Ishikawa (cell line): Measurements from ENCODE around the gene FSHR.

ENCODE experiments used
- CEBPB ChIP-seq: IDR thresholded peaks from 2 replicates; pipeline ENCODE4 v1.6.1; 2012
- CREB1 ChIP-seq: IDR thresholded peaks from 2 replicates; pipeline ENCODE4 v1.6.1; 2012; ENCODE audit warnings: low read depth
- EGR1 ChIP-seq: IDR thresholded peaks from 2 replicates; pipeline ENCODE4 v1.6.1; 2012
- EP300 ChIP-seq: IDR thresholded peaks from 2 replicates; pipeline ENCODE4 v1.6.1; 2012; ENCODE audit warnings: borderline replicate concordance
- FOXM1 ChIP-seq: IDR thresholded peaks from 2 replicates; pipeline ENCODE4 v1.6.1; 2012; ENCODE audit warnings: low read depth, borderline replicate concordance
- MAX ChIP-seq: IDR thresholded peaks from 2 replicates; pipeline ENCODE4 v1.6.1; 2012
- NFIC ChIP-seq: IDR thresholded peaks from 2 replicates; pipeline ENCODE4 v1.6.1; 2012
- RAD21 ChIP-seq: IDR thresholded peaks from 2 replicates; pipeline ENCODE4 v1.6.1; 2012; ENCODE audit warnings: low read depth
- REST ChIP-seq: IDR thresholded peaks from 2 replicates; pipeline ENCODE4 v1.6.1; 2012; ENCODE audit warnings: low read depth, mild to moderate bottlenecking
- TAF1 ChIP-seq: IDR thresholded peaks from 2 replicates; pipeline ENCODE4 v1.6.1; 2012; ENCODE audit warnings: low read depth, mild to moderate bottlenecking
- TCF12 ChIP-seq: IDR thresholded peaks from 2 replicates; pipeline ENCODE4 v1.6.1; 2012; ENCODE audit warnings: low read depth
- TEAD4 ChIP-seq: IDR thresholded peaks from 2 replicates; pipeline ENCODE4 v1.6.1; 2012
- USF1 ChIP-seq: IDR thresholded peaks from 2 replicates; pipeline ENCODE4 v1.6.1; 2012
- YY1 ChIP-seq: IDR thresholded peaks from 2 replicates; pipeline ENCODE4 v1.6.1; 2012; ENCODE audit warnings: low read depth
- ZBTB7A ChIP-seq: IDR thresholded peaks from 2 replicates; pipeline ENCODE4 v1.6.1; 2012; ENCODE audit warnings: low read depth

Gene FSHR

DNA sequence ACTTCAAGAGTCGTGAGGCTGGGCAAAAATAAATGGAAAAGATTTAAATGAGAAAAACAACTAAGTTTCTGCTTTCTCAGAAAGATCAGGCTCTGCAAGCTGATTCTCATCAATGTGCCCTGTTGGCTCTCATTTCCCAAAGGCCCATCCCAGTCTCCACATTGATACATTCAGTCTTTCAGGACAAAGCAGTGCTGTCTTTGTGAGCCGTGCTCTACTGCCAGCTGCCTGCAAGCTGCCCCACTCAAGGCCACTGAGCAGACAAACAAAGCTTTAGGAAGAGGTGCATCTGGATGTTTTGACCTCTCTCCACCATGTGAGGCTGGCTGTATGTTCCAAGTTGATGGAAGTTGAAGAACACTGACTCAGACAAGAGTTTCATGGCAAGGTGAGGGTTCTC, 48.8 kb downstream of the FSHR start:
- TF ChIP-seq TAF1 (no peak), TCF12 (no peak), FOXM1 (no peak), REST (no peak), NFIC (no peak), ZBTB7A (no peak), TEAD4 (no peak), USF1 (no peak), MAX (no peak), YY1 (no peak), RAD21 (no peak), EGR1 (no peak)

GRCh38 chr2:49102146-49102545, 52.2 kb downstream of the FSHR start:
- no peak for TF ChIP-seq TEAD4
- no peak for TF ChIP-seq TCF12
- TF ChIP-seq FOXM1: no peak
- no peak for TF ChIP-seq TAF1
- no peak for TF ChIP-seq EGR1
- TF ChIP-seq CEBPB: no peak
- no peak for TF ChIP-seq NFIC
- TF ChIP-seq ZBTB7A: no peak
- TF ChIP-seq MAX: no peak
- no peak for TF ChIP-seq USF1

DNA sequence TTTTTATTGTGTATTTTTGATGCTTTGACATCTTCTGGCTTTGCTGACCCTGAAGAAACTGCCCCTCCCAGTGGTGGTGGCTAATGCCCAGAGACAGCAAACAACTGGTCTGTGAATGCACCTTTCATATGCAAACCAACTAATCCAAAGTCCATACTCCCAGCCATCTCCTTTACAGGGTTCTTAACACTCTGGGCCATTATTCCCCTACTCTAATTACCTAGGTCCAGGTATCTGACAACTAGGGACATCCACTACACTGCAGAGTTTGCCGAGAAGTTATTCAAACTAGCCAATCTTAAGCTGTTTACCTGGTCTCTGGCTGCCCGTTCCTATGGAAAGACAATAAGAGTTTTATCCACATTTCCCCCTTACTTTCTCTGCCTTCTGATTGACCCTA, 73.6 kb downstream of the FSHR start:
- no peak for TF ChIP-seq TEAD4
- TF ChIP-seq RAD21: no peak
- no peak for TF ChIP-seq USF1
- TF ChIP-seq ZBTB7A: no peak
- no peak for TF ChIP-seq TAF1
- TF ChIP-seq EP300: no peak
- no peak for TF ChIP-seq EGR1
- TF ChIP-seq TCF12: no peak
- no peak for TF ChIP-seq NFIC
- no peak for TF ChIP-seq REST
- TF ChIP-seq MAX: no peak
- no peak for TF ChIP-seq YY1
- no peak for TF ChIP-seq CEBPB
- TF ChIP-seq FOXM1: no peak
- no peak for TF ChIP-seq CREB1

DNA sequence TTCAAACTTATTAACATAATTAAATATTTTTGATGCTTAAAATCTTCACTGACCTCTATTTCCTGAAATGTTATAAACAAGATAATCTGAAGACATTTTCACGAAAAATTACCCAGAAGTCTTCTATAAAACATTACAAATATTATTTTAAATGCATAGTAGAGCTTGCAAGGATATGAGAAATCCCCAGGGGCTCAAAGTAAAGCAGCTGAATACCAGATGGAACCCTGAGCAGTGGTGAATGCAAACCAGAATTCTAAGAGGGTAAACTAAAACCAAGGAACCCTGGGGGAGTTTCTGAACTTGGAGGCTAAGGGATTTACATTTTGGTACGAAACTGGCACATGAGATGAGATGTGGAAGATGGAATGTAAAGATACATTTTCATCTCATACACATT, 83.6 kb downstream of the FSHR start:
- TF ChIP-seq TAF1 (no peak), EGR1 (no peak), CEBPB (no peak), RAD21 (no peak), CREB1 (no peak), NFIC (no peak), TCF12 (no peak), YY1 (no peak), MAX (no peak), TEAD4 (no peak), FOXM1 (no peak)

DNA sequence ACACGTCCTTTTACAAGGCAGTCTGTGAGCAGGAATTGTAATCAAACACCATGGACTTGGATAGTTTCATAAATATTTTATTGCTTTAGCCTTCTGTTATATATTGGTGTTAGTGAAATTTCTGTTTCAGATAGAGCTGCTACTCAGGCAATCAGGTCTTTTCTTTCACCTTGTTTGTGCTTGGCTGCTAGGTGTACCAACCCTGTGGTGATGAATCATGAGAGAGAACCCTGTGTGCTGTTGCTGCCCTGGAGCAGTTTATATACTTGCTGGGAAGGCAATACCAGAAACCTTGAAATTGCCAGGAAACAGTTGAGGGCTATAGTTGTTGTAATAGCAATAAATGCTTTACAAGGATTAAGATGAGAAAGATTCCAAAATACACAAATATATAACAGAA, 84.5 kb downstream of the FSHR start:
- TF ChIP-seq ZBTB7A (no peak), TAF1 (no peak), EGR1 (no peak)

- TF ChIP-seq NFIC (no peak), REST (peak; percentile 34; the same call in 1 of the 2 replicates)
These were observed 85.7 kb downstream of the FSHR start for GRCh38 chr2:49068613-49069012.
